ENCODE measurements around the gene FHOD3. TPM values are rescaled to one million over a fixed set of nuclear protein-coding genes. Genes with fewer than 3 reads are reported as not detected.

FHOD3 gene
- not detected for total RNA-seq

- no peaks in the 10 kb centered on the region for H3K36me3 Mint-ChIP-seq
- ATAC-seq = peak; percentile 50 to 78
- H3K27ac Mint-ChIP-seq = no peak within 1 kb of the TSS
- no peak for DNase-seq (ENCODE audit: low spot score)
- H3K4me3 Mint-ChIP-seq = no peak within 1 kb of the TSS
- H3K4me1 Mint-ChIP-seq (ENCODE audit: low read depth in 2 of 2) = no peaks in the 10 kb centered on the region
- peaks cover 13 to 19% of the 10 kb centered on the region in 2 donors for H3K27me3 Mint-ChIP-seq
- H3K9me3 Mint-ChIP-seq = no peaks in the 10 kb centered on the region
Observed at GRCh38 chr18:36297417-36298125, at the start of gene FHOD3. Gene FHOD3, plus strand, starts transcription at chr18:36297713. Its CDS starts 123 bp downstream, at chr18:36297836.

DNA sequence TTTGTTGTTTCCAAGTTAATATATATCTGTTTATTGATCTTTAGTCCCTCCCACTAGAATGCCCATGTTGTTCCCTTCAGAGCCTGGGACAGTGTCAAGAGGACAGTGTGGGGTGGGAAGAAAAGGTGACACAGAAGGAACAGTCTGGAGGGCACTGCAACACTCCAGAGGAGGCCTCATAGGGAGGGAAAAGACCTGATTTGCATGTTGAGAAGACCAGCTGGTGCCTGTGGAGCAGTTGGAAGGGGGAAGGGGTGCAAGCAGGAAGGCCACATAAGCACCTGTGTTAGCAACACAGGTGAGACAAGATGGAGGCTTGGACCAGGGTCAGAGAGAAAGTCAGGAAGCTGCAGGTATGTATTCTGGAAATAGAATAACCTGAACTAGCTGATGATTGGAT is 48.1 kb upstream of the FHOD3 start:
- no peaks in the 10 kb centered on the region for H3K4me1 Mint-ChIP-seq (ENCODE audit: low read depth in 2 of 2)
- H3K27ac Mint-ChIP-seq = no peak overlapping the region
- no peak for DNase-seq (ENCODE audit: low spot score)
- H3K4me3 Mint-ChIP-seq = no peak overlapping the region
- ATAC-seq = no peak
- H3K9me3 Mint-ChIP-seq = no peaks in the 10 kb centered on the region
- peaks cover 5% of the 10 kb centered on the region for H3K36me3 Mint-ChIP-seq
- peaks cover 37 to 38% of the 10 kb centered on the region in 2 donors for H3K27me3 Mint-ChIP-seq

DNA sequence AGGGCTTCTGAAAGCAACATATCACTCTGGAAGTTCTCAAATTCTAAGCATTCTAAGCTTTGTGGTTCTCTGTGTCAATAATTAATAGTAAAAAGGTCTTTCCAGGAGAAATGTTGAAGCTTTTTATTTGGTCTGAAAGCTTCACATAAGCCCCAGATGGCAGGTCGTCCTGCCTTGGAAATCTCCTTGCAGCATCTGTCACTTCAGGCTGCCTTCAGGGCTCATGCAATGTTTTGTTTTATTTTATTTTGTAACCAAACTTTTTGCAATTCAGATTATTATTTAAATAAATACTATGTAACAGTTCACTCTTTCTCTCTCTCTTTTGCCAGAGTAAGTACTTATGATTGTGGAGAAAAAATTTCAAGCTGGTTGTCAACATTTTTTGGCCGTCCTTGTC is 46.7 kb upstream of the FHOD3 start:
- Mint-ChIP-seq H3K9me3 (no peaks in the 10 kb centered on the region), H3K27ac (no peak overlapping the region), H3K4me3 (no peak overlapping the region), H3K4me1 (ENCODE audit: low read depth in 2 of 2) (no peaks in the 10 kb centered on the region), H3K27me3 (peaks cover 23 to 31% of the 10 kb centered on the region in 2 donors), H3K36me3 (no peaks in the 10 kb centered on the region)
- ATAC-seq (no peak), DNase-seq (ENCODE audit: low spot score) (no peak)

GRCh38 chr18:36255072-36255698 is 42.3 kb upstream of the FHOD3 start:
- Mint-ChIP-seq H3K36me3 (no peaks in the 10 kb centered on the region), H3K27me3 (peaks cover 7 to 12% of the 10 kb centered on the region in 2 donors), H3K9me3 (no peaks in the 10 kb centered on the region), H3K4me1 (ENCODE audit: low read depth in 2 of 2) (no peaks in the 10 kb centered on the region), H3K27ac (no peak overlapping the region), H3K4me3 (no peak overlapping the region)
- DNase-seq (ENCODE audit: low spot score) = no peak
- no peak for ATAC-seq

- no peak overlapping the region for H3K4me3 Mint-ChIP-seq
- H3K27me3 Mint-ChIP-seq = peaks cover 7 to 12% of the 10 kb centered on the region in 2 donors
- H3K9me3 Mint-ChIP-seq = no peaks in the 10 kb centered on the region
- no peak overlapping the region for H3K27ac Mint-ChIP-seq
- DNase-seq (ENCODE audit: low spot score) (no peak), ATAC-seq (no peak)
- no peaks in the 10 kb centered on the region for H3K4me1 Mint-ChIP-seq (ENCODE audit: low read depth in 2 of 2)
- H3K36me3 Mint-ChIP-seq = no peaks in the 10 kb centered on the region
Observed at GRCh38 chr18:36256094-36256493, 41.4 kb upstream of the FHOD3 start.

DNA sequence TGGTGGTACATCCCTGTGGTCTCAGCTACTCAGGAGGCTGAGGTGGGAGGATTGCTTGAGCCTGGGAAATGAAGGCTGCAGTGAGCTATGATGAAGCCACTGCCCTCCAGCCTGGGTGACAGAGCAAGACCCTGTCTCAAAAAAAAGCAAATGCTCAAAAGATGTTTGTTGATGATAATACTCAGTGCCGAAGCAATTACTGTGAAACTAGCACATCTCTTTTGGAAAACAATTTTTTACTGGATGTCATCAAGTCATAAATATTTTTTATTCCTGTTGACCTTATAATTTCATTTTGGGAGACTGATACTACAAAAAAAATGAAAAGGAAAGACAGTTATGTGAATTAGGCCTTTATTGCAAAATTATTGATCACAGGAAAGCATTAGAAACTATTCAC is 34.5 kb upstream of the FHOD3 start:
- H3K4me3 Mint-ChIP-seq = no peak overlapping the region
- H3K9me3 Mint-ChIP-seq = no peaks in the 10 kb centered on the region
- H3K27me3 Mint-ChIP-seq = peaks cover 7 to 15% of the 10 kb centered on the region in 2 donors
- H3K36me3 Mint-ChIP-seq = no peaks in the 10 kb centered on the region
- DNase-seq (ENCODE audit: low spot score) (no peak), ATAC-seq (no peak)
- no peaks in the 10 kb centered on the region for H3K4me1 Mint-ChIP-seq (ENCODE audit: low read depth in 2 of 2)
- no peak overlapping the region for H3K27ac Mint-ChIP-seq

DNA sequence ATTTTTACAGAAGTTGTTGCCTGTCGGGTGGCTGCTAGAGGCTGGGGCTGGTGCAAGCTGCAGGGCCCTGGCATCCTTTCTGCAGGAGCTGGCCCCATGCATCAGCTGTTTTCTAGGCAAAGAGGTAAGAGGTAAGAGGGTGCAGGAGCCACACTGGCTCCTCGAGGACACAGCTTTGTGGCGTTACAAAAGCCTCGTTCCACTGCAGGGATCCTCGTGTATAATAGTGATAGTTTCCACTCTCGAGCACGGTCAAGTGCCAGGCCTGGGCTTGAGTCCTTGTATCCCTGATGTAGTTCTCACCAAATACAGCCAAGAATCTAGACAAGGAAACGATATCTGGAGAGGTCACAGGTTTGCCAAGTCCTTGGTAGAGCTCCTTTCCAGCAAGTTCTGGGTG is 33.2 kb upstream of the FHOD3 start:
- no peaks in the 10 kb centered on the region for H3K9me3 Mint-ChIP-seq
- ATAC-seq = peak in 1 of 2 donors; percentile 33
- H3K27me3 Mint-ChIP-seq = peaks cover 7 to 15% of the 10 kb centered on the region in 2 donors
- no peaks in the 10 kb centered on the region for H3K36me3 Mint-ChIP-seq
- H3K27ac Mint-ChIP-seq = no peak overlapping the region
- DNase-seq (ENCODE audit: low spot score) = no peak
- H3K4me1 Mint-ChIP-seq (ENCODE audit: low read depth in 2 of 2) = no peaks in the 10 kb centered on the region
- no peak overlapping the region for H3K4me3 Mint-ChIP-seq

DNA sequence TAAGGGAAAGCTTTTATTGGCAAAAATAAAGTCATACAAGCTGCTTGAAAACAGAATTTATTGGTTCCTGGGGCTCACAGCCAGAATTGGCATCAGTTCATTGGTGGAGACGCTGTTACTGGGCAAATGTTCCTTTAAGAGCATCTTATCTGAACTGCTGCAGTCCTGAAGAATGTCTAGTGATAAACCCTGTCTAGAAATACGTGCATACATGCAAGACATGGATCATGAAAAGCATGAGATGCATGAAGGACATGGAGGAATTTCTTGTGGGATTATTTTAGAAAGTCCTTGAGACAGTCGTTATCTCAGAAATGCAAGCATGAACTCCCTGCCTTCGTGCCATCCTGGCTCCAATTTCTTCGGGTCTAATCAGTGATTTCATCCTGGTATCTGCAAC is 32.5 kb upstream of the FHOD3 start:
- H3K9me3 Mint-ChIP-seq = no peaks in the 10 kb centered on the region
- H3K27ac Mint-ChIP-seq = no peak overlapping the region
- no peak for ATAC-seq
- H3K27me3 Mint-ChIP-seq = peaks cover 7 to 10% of the 10 kb centered on the region in 2 donors
- H3K4me3 Mint-ChIP-seq = no peak overlapping the region
- DNase-seq (ENCODE audit: low spot score) = no peak
- H3K4me1 Mint-ChIP-seq (ENCODE audit: low read depth in 2 of 2) = no peaks in the 10 kb centered on the region
- H3K36me3 Mint-ChIP-seq = no peaks in the 10 kb centered on the region

GRCh38 chr18:36269157-36269556 is 28.4 kb upstream of the FHOD3 start:
- Mint-ChIP-seq H3K4me3 (no peak overlapping the region), H3K36me3 (no peaks in the 10 kb centered on the region), H3K27ac (no peak overlapping the region), H3K4me1 (ENCODE audit: low read depth in 2 of 2) (no peaks in the 10 kb centered on the region), H3K9me3 (no peaks in the 10 kb centered on the region), H3K27me3 (peaks cover 7 to 8% of the 10 kb centered on the region in 2 donors)
- ATAC-seq (no peak), DNase-seq (ENCODE audit: low spot score) (no peak)

GRCh38 chr18:36271153-36271552 is 26.4 kb upstream of the FHOD3 start:
- Mint-ChIP-seq H3K4me1 (ENCODE audit: low read depth in 2 of 2) (no peaks in the 10 kb centered on the region), H3K27ac (no peak overlapping the region), H3K27me3 (peaks cover 15 to 19% of the 10 kb centered on the region in 2 donors), H3K36me3 (no peaks in the 10 kb centered on the region), H3K4me3 (no peak overlapping the region), H3K9me3 (no peaks in the 10 kb centered on the region)
- ATAC-seq = no peak
- no peak for DNase-seq (ENCODE audit: low spot score)

- no peaks in the 10 kb centered on the region for H3K36me3 Mint-ChIP-seq
- no peak overlapping the region for H3K27ac Mint-ChIP-seq
- H3K4me1 Mint-ChIP-seq (ENCODE audit: low read depth in 2 of 2) = no peaks in the 10 kb centered on the region
- DNase-seq (ENCODE audit: low spot score) (no peak), ATAC-seq (no peak)
- no peak overlapping the region for H3K4me3 Mint-ChIP-seq
- H3K27me3 Mint-ChIP-seq = peaks cover 20 to 28% of the 10 kb centered on the region in 2 donors
- H3K9me3 Mint-ChIP-seq = no peaks in the 10 kb centered on the region
Observed at GRCh38 chr18:36273347-36273746, 24.2 kb upstream of the FHOD3 start.

DNA sequence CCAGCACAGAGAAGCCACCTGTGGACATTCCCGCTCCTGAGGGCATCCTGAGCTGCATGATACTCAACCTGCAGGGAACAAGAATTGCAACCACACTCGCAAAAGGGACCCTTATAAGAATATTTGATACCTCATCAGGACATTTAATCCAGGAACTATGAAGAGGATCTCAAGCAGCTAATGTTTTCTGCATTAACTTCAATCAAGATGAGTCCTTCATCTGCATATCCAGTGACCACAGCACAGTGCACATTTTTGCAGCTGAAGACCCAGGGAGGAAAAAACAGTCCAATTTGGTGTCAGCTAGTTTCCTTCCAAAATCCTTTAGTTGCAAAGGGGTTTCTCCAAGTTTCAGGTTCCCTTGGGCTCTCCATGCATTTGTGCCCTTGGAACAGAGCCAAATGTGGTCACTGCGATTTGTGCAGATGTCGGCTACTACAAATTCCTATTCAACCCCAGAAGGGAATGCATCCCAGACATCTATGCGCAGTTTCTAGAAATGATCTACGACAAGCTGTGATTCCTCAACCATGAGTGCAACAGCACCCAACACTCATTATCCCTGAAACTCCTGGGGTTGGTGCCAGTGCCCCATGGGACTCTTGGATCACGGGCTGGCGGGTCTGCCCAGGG is 23.3 kb upstream of the FHOD3 start:
- Mint-ChIP-seq H3K27me3 (peaks cover 24 to 34% of the 10 kb centered on the region in 2 donors), H3K9me3 (no peaks in the 10 kb centered on the region), H3K4me1 (ENCODE audit: low read depth in 2 of 2) (no peaks in the 10 kb centered on the region), H3K36me3 (no peaks in the 10 kb centered on the region), H3K4me3 (no peak overlapping the region), H3K27ac (no peak overlapping the region)
- ATAC-seq = no peak
- DNase-seq (ENCODE audit: low spot score) = no peak

DNA sequence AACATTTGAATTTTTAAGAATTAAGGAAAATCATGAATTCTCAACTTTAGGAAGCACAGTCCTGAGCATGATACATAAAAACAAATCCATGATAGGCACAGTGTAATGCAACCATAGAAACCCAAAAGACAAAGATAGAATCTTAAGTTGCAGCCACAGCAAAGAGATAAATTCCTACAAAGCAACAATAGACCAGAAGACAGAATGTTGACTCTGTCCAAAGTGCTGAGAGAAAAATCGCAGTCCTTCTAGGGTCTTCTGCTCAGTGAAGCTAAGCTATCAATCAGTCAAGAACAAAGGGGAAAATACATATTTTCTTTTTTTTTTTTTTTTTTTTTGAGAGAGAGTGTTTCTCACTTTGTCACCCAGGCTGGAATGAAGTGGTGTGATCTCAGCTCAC is 22.0 kb upstream of the FHOD3 start:
- H3K27me3 Mint-ChIP-seq = peaks cover 28 to 47% of the 10 kb centered on the region in 2 donors
- no peak for ATAC-seq
- no peaks in the 10 kb centered on the region for H3K36me3 Mint-ChIP-seq

DNA sequence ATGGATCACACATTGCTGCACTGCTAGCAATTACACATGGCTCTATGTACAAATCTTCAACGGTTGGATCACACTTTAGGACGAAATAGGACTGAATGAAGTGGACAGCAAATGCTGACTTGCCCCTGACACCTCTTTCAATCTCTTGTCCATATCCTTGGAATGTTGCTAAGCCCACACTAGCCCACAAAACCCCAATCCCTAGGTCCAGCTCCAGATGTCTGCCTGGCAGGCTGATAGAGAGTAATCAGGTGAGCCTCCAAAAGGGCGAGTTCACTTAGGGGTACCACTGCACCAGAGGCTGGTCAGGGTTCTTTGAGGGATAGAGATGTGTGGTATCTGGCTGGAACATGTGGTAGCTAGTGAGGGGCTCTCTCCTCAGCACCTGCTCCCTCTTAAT is 18.5 kb upstream of the FHOD3 start:
- no peaks in the 10 kb centered on the region for H3K36me3 Mint-ChIP-seq
- H3K27me3 Mint-ChIP-seq = peaks cover 30 to 56% of the 10 kb centered on the region in 2 donors
- no peaks in the 10 kb centered on the region for H3K4me1 Mint-ChIP-seq (ENCODE audit: low read depth in 2 of 2)
- DNase-seq (ENCODE audit: low spot score) = no peak
- H3K4me3 Mint-ChIP-seq = no peak overlapping the region
- no peak overlapping the region for H3K27ac Mint-ChIP-seq
- H3K9me3 Mint-ChIP-seq = no peaks in the 10 kb centered on the region
- ATAC-seq = peak; percentile 31 to 36

More for the DNA sequence above, 22.0 kb upstream of the FHOD3 start:
- H3K4me1 Mint-ChIP-seq (ENCODE audit: low read depth in 2 of 2) = no peaks in the 10 kb centered on the region
- DNase-seq (ENCODE audit: low spot score) = no peak
- H3K9me3 Mint-ChIP-seq = no peaks in the 10 kb centered on the region
- H3K4me3 Mint-ChIP-seq = no peak overlapping the region
- H3K27ac Mint-ChIP-seq = no peak overlapping the region

Data from natural killer cell treated with Interleukin-12 subunit alpha and Interleukin-12 subunit beta and Interleukin-15 and Interleukin-18, amount 100 ng/mL, for 72 hours (primary cell).